NT2/D1 (cell line): Measurements from ENCODE around the gene DDAH1.
"Not testable (repeated sequence)": the region's sequence is repeated elsewhere in the genome, so short reads cannot be mapped to it uniquely, and the experiment has no call there.

Source experiments
- DNase-seq: peaks from one replicate; pipeline ENCODE4 v3.0.0-alpha.2; 2011; ENCODE audit warnings: low read depth, low spot score
- H3K27me3 ChIP-seq: 2 replicates; pipeline ENCODE4 v1.6.0; 2011; ENCODE audit warnings: mild to moderate bottlenecking; ENCODE audit not compliant: insufficient read length, insufficient read depth
- H3K36me3 ChIP-seq: 2 replicates; pipeline ENCODE4 v1.6.1; 2011; ENCODE audit warnings: mild to moderate bottlenecking, low read length, mixed read lengths; ENCODE audit not compliant: insufficient read depth, insufficient read length
- H3K4me1 ChIP-seq: 2 replicates; pipeline ENCODE4 v1.5.1; 2011; ENCODE audit not compliant: insufficient read depth, insufficient read length
- H3K4me3 ChIP-seq: 2 replicates; pipeline ENCODE4 v1.5.1; 2011; ENCODE audit warnings: low read depth; ENCODE audit not compliant: insufficient read length
- H3K9ac ChIP-seq: 2 replicates; pipeline ENCODE4 v1.6.0; 2011; ENCODE audit warnings: low read depth; ENCODE audit not compliant: insufficient read length
- H3K9me3 ChIP-seq: 2 replicates; pipeline ENCODE4 v1.5.1; 2011; ENCODE audit warnings: mild to moderate bottlenecking, low read length; ENCODE audit not compliant: insufficient read depth
- SUZ12 ChIP-seq: IDR thresholded peaks from 2 replicates; pipeline ENCODE4 v1.6.1; 2011; ENCODE audit not compliant: insufficient read length, insufficient read depth; ENCODE audit errors: extremely low read depth
- YY1 ChIP-seq: IDR thresholded peaks from 2 replicates; pipeline ENCODE4 v1.6.1; 2011; ENCODE audit not compliant: insufficient read length, insufficient read depth
- ZNF274 ChIP-seq: IDR thresholded peaks from 2 replicates; pipeline ENCODE4 v1.6.1; 2011; ENCODE audit warnings: mild to moderate bottlenecking, low read depth, low read length

DDAH1 gene

DNA sequence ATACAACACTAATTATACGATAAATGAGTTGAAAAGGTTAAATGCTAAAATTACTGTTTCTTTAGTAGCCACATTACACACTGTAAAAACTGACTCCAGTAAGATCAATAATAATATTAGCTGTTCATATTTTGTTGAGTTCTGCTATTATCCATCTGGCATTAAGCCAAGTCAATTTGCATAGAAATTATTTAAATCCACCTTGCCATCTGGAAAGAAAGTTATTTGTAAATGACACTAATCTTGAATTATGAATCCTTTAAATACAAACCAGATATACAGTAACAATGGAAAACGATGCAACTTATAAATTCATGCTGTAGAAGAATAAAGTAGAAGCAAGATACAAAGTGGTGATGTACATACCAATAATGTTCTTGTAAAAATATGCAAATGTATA, 107.1 kb downstream of the DDAH1 start:
- Histone ChIP-seq H3K9ac (no peak overlapping the region), H3K4me1 (no peaks in the 10 kb centered on the region), H3K4me3 (no peak overlapping the region), H3K36me3 (no peaks in the 10 kb centered on the region), H3K9me3 (no peaks in the 10 kb centered on the region), H3K27me3 (no peaks in the 10 kb centered on the region)
- no peak for DNase-seq
- TF ChIP-seq YY1: no peak

DNA sequence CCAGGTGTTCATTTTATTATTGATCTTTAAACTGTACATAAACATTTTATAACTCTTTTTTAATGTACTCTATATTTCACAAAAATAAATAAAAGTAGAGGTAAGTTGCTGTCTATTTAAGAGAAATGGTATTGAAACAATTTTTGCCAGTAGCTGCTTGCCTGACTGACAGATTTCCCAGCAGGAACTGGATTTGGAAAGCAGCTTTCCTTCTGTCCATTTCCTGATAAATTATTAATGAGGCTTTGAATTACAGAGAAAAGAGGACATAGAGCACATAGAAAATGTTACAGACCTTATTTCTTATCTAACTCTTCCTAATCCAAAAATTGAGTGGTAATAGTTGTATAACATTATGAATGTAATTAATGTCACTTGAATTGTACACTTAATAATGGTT, 108.8 kb downstream of the DDAH1 start:
- Histone ChIP-seq H3K4me1 (no peaks in the 10 kb centered on the region), H3K4me3 (no peak overlapping the region), H3K9ac (no peak overlapping the region), H3K9me3 (no peaks in the 10 kb centered on the region), H3K36me3 (no peaks in the 10 kb centered on the region), H3K27me3 (no peaks in the 10 kb centered on the region)
- no peak for DNase-seq
- TF ChIP-seq ZNF274 (no peak), YY1 (no peak), SUZ12 (no peak)

DNA sequence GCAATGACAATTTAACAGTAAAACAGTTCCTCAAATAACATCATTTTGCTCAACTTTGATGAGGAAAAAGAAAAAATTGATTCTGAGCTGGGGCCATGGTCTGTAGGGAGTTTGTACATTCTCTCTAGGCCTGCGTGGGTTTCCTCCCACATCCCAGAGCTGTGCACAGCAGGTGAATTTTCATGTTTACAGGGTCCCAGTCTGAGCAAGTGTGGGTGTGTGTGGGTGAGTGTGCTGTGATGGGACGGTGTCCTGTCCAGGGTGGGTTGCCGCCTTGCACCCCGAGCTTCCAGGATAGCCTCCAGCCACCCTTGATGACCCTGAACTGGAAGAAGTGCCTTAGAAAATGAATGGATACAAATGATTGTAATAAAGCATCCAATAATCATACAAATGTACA, 112.9 kb downstream of the DDAH1 start:
- Histone ChIP-seq H3K27me3 (no peaks in the 10 kb centered on the region), H3K36me3 (no peaks in the 10 kb centered on the region), H3K9ac (no peak overlapping the region), H3K9me3 (no peaks in the 10 kb centered on the region), H3K4me1 (no peaks in the 10 kb centered on the region), H3K4me3 (no peak overlapping the region)
- no peak for DNase-seq
- TF ChIP-seq SUZ12 (no peak), ZNF274 (no peak), YY1 (no peak)

DNA sequence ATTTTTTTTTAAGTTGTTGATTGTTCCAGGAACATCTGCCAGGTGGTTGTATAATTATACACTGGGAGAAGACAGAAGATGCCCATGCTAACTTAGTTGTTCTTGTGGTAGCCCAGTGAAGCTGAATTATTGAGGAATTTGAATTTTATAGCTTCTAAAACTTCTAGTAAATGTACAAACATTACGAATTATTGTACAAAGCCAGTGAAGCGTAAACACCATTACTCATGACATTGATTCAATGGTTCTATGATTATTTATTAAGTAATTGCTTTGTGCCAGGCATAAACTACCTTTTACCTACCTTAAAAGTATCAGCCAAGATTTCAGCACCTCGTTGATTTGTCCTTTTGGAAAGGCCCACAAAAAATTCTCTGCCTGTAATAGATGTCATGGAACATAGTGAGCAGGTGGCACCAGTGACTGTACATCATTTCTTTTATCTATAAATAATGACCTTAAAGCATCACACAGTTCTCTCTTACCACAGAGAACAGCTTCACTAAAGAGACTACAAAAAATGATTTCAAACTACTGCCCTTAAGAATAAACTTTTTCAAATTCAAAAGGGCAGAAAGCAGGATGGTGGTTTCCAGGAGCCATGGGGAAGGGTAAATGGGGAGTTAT, 113.6 kb downstream of the DDAH1 start:
- no peaks in the 10 kb centered on the region for H3K9me3 ChIP-seq
- H3K4me3 ChIP-seq: no peak overlapping the region
- H3K9ac ChIP-seq: no peak overlapping the region
- no peak for TF ChIP-seq SUZ12
- TF ChIP-seq ZNF274: no peak
- no peak for TF ChIP-seq YY1
- no peaks in the 10 kb centered on the region for H3K27me3 ChIP-seq
- no peaks in the 10 kb centered on the region for H3K36me3 ChIP-seq
- DNase-seq: no peak
- no peaks in the 10 kb centered on the region for H3K4me1 ChIP-seq

DNA sequence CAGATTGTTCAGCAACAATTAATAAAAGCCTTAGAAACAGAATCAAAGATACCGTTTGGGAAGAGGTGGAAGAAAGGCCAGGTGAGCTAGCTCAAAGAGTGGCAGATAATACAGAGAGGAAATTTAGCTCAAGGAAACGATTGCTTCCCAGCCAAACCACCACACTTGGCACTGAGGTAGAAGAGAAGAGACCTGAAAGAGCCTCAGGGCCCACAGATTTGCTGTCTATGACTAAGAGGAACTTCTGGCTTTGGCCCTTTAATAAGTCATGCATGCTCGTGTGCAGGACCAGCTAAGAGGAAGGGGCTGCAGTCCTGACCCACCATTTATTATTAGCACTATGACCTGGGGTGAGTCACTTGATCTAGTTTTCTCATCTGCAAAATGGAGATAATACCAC, 115.7 kb downstream of the DDAH1 start:
- H3K9me3 ChIP-seq: no peaks in the 10 kb centered on the region
- H3K36me3 ChIP-seq: no peaks in the 10 kb centered on the region
- no peak overlapping the region for H3K9ac ChIP-seq
- no peak overlapping the region for H3K4me3 ChIP-seq
- no peaks in the 10 kb centered on the region for H3K27me3 ChIP-seq
- DNase-seq: no peak
- no peak for TF ChIP-seq SUZ12
- no peak for TF ChIP-seq ZNF274
- TF ChIP-seq YY1: no peak
- H3K4me1 ChIP-seq: no peaks in the 10 kb centered on the region

DNA sequence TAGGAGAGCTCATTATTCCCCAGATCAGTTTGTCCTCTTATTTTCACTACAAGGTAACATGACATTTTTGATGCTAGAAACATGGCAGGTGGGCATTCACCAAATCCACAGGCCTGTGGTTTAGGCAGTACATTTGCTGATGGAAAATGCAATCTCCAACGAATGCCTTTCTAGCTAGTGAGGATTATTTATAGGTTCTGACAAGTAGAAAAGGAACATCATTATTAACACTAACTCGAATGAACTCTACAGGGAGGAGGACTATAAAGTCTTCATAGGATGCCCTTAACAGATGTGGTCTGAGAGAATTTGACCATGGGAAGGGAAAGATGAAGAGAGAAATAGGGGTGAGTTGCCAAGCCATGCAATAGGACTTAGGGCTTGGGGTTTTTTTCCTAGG, 117.1 kb downstream of the DDAH1 start:
- no peak for DNase-seq
- no peak overlapping the region for H3K4me3 ChIP-seq
- TF ChIP-seq ZNF274 (no peak), SUZ12 (no peak), YY1 (no peak)
- no peaks in the 10 kb centered on the region for H3K4me1 ChIP-seq
- H3K27me3 ChIP-seq: no peaks in the 10 kb centered on the region
- H3K9ac ChIP-seq: no peak overlapping the region
- no peaks in the 10 kb centered on the region for H3K36me3 ChIP-seq
- H3K9me3 ChIP-seq: no peaks in the 10 kb centered on the region

DNA sequence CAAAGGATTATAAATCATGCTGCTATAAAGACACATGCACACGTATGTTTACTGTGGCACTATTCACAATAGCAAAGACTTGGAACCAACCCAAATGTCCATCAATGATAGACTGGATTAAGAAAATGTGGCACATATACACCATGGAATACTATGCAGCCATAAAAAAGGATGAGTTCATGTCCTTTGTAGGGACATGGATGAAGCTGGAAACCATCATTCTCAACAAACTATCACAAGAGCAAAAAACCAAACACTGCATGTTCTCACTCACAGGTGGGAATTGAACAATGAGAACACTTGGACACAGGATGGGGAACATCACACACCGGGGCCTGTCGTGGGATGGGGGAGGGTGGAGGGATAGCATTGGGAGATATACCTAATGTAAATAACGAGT, 117.7 kb downstream of the DDAH1 start:
- not testable (repeated sequence) for H3K9me3 ChIP-seq, H3K4me1 ChIP-seq, H3K4me3 ChIP-seq, H3K27me3 ChIP-seq, H3K9ac ChIP-seq, DNase-seq, H3K36me3 ChIP-seq

DNA sequence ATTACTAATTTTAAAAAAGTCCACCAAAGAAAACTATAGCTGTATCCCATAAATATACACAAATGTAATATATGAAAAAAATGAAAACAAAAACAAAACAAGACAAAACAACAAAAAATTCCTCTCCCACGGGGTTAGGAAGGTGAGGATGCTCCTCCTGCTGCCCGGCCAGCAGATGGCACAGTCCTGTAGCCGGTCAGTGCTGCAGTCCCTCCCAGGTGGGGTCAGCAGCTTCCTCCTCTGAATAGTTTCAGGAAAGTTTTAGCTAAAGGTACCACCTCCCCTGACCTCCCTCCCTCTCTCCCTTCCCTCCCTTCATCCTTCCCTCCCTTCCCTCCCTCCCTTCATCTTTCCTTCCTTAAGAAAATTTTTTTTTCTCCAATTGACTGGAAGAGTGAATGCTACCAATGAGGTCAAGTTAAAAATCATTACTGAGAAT, 120.7 kb downstream of the DDAH1 start:
- no peaks in the 10 kb centered on the region for H3K27me3 ChIP-seq
- no peak overlapping the region for H3K4me3 ChIP-seq
- H3K9ac ChIP-seq: no peak overlapping the region
- DNase-seq: no peak
- H3K9me3 ChIP-seq: no peaks in the 10 kb centered on the region
- no peaks in the 10 kb centered on the region for H3K4me1 ChIP-seq
- TF ChIP-seq YY1 (no peak), SUZ12 (no peak), ZNF274 (no peak)
- H3K36me3 ChIP-seq: no peaks in the 10 kb centered on the region
